Measurements from ENCODE around the gene IL12RB2.

GRCh38 chr1:67308136-67308535, 463 bp downstream of the IL12RB2 start:
- TF ChIP-seq CTCF (conservative IDR thresholded peaks at IDR 0.05; ENCODE audit: low read depth in 2 of 2): no peak
- TF ChIP-seq EZH2 (IDR thresholded peaks at IDR 0.05; ENCODE audit: low read depth, unreplicated experiment): no peak
- no peak for TF ChIP-seq REST (IDR thresholded peaks at IDR 0.05; ENCODE audit: unreplicated experiment)
- no peak for TF ChIP-seq NANOG (IDR thresholded peaks at IDR 0.05; ENCODE audit: borderline replicate concordance)
- TF ChIP-seq STAT1 (IDR thresholded peaks at IDR 0.05; ENCODE audit: unreplicated experiment): no peak
- TF ChIP-seq ZNF331 (CRISPR knock-in tag; IDR thresholded peaks at IDR 0.05; ENCODE audit: low read depth): no peak
- no peak for TF ChIP-seq CREB1 (CRISPR knock-in tag; IDR thresholded peaks at IDR 0.05; ENCODE audit: low read depth)
- no peak for TF ChIP-seq EZH2phosphoT487 (IDR thresholded peaks at IDR 0.05; ENCODE audit: unreplicated experiment)
- no peak for TF ChIP-seq POLR2AphosphoS5 (IDR thresholded peaks at IDR 0.05; ENCODE audit: low read depth)
- TF ChIP-seq JUNB (IDR thresholded peaks at IDR 0.05; ENCODE audit: unreplicated experiment): no peak
